K562 (cell line): ENCODE measurements around the gene ZNF410. TPM values are rescaled to one million over a fixed set of nuclear protein-coding genes. Genes with fewer than 3 reads are reported as not detected.

Experiments
- FOXP1 ChIP-seq: sonication (generic); formaldehyde crosslinking; IDR thresholded peaks from 2 replicates; pipeline ENCODE4 v1.8.0; 2022; ENCODE audit warnings: mild to moderate bottlenecking, missing genetic modification reagents
- GABPA ChIP-seq: fragments of 200-800 bp; sonication (Bioruptor generic); conservative IDR thresholded peaks from 2 replicates; pipeline ENCODE4 v1.6.1; 2016; ENCODE audit warnings: low read depth, missing genetic modification characterization, missing compliant biosample characterization
- NFXL1 ChIP-seq: fragments of 450-650 bp; formaldehyde crosslinking; IDR thresholded peaks from 2 replicates; pipeline ENCODE4 v1.4.0; 2021; ENCODE audit warnings: mild to moderate bottlenecking
- NR3C1 ChIP-seq: sonication (generic); formaldehyde crosslinking; IDR thresholded peaks from 2 replicates; pipeline ENCODE4 v1.8.1; 2022; ENCODE audit warnings: missing genetic modification reagents
- SMAD2 ChIP-seq: fragments of 150-350 bp; IDR thresholded peaks from 2 replicates; pipeline ENCODE4 v1.6.1; 2014; ENCODE audit warnings: low read depth, mild to moderate bottlenecking, low read length
- YBX1 ChIP-seq: fragments of 450-650 bp; IDR thresholded peaks from 2 replicates; pipeline ENCODE4 v1.7.1; 2016; ENCODE audit warnings: mild to moderate bottlenecking
- polyA plus RNA-seq, 8 experiments: library from polyadenylated mRNA; depleted of rRNA in 4 of 8; stranded (reverse) in 5 of 8; unstranded in 3 of 8; fragments of >200 nt; fragmentation: Nextera tagmentation in 2 of 8; fragmentation: Illumina TruSeq in 1 of 8; extraction: Ambion mirVana in 2 of 8; extraction: Trizol in 1 of 8; gene quantifications; 2 replicates each; pipeline versions ENCODE4 v1.2.1 to v1.2.3, GENCODE V29; 2011 to 2014; ENCODE audit warnings: inconsistent platforms in 1 of 8, missing spikeins in 1 of 8
- total RNA-seq, 7 experiments: library from RNA; depleted of rRNA in 6 of 7; stranded (reverse); fragments of >200 nt in 6 of 7; fragmentation: Illumina TruSeq in 2 of 7; extraction: Trizol in 2 of 7; gene quantifications; 2 replicates each; pipeline versions ENCODE4 v1.2.1 to v1.2.3, GENCODE V29; 2011 to 2021; ENCODE audit warnings: low replicate concordance in 1 of 7
- TF ChIP-seq, protein P1 (sequence below): fragments of 250-450 bp; sonication (Bioruptor Pico); IDR thresholded peaks from 2 replicates; pipeline ENCODE4 v1.4.0; 2020
- TF ChIP-seq, protein P2 (sequence below), 2 experiments: fragments of 450-650 bp in 1 of 2; sonication (generic) in 1 of 2; formaldehyde crosslinking in 1 of 2; IDR thresholded peaks; 2 replicates each; pipeline versions ENCODE4 v1.7.1 to v1.9.0; 2016 to 2022; ENCODE audit warnings: inconsistent platforms in 1 of 2, mild to moderate bottlenecking in 1 of 2, missing genetic modification reagents in 1 of 2
- TF ChIP-seq, protein P3 (sequence below): fragments of 250-450 bp; sonication (Bioruptor Pico); IDR thresholded peaks from 2 replicates; pipeline ENCODE4 v1.8.0; 2022; ENCODE audit warnings: inconsistent platforms

ZNF410 gene
- total and polyA plus RNA-seq, 9 of the 15 experiments (the other 6 are each of a cell fraction or from before 2014, with no cell fraction given) = 20.5 to 64.8 (median 38.7) TPM

DNA sequence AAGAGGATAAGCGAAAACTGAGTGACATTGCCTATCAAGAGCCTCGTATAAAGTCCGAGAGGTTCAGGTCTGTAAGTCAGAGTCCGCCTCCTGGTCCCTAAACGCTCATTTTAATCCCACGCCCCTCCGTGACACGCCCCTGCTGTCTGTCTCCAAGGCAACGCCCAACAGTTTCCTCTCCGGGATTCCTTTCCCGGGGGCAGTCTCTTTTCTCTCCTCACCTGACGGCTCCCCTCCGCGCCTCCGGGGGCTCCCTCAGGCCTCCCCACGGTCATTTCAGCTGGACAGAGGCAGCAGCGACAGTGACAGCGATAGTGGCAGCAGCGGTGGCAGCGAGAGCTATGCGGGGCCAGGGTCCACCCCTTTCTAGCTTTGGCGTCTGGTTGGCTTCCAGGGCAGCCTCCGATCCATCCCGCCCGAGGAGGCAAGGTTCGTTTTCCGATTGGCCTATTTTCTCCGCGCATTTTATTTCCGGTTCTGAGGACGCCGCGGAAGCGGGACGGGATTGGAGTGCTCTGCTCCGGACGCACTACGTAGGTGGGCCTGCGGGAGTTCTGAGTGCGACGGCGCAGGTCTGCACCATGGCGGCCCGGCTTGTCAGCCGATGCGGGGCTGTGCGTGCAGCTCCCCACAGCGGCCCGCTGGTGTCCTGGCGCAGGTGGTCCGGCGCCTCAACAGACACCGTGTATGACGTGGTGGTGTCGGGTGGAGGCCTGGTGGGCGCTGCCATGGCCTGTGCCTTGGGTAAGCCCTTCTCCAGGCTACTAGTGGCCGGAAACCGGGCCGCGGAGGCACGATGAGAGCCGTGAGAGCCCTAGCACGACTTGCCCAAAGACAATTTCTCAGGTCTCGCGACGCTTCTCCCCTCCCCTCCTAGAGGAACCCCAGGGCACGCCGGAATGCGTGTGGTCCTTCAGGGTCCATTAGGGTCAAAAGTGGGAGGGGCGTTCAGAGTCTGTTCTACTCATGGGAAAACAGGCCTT is 63.4 kb downstream of the ZNF410 start, which contains the start of the genes COQ6 and FAM161B (continued):
- TF ChIP-seq, protein P1, sequence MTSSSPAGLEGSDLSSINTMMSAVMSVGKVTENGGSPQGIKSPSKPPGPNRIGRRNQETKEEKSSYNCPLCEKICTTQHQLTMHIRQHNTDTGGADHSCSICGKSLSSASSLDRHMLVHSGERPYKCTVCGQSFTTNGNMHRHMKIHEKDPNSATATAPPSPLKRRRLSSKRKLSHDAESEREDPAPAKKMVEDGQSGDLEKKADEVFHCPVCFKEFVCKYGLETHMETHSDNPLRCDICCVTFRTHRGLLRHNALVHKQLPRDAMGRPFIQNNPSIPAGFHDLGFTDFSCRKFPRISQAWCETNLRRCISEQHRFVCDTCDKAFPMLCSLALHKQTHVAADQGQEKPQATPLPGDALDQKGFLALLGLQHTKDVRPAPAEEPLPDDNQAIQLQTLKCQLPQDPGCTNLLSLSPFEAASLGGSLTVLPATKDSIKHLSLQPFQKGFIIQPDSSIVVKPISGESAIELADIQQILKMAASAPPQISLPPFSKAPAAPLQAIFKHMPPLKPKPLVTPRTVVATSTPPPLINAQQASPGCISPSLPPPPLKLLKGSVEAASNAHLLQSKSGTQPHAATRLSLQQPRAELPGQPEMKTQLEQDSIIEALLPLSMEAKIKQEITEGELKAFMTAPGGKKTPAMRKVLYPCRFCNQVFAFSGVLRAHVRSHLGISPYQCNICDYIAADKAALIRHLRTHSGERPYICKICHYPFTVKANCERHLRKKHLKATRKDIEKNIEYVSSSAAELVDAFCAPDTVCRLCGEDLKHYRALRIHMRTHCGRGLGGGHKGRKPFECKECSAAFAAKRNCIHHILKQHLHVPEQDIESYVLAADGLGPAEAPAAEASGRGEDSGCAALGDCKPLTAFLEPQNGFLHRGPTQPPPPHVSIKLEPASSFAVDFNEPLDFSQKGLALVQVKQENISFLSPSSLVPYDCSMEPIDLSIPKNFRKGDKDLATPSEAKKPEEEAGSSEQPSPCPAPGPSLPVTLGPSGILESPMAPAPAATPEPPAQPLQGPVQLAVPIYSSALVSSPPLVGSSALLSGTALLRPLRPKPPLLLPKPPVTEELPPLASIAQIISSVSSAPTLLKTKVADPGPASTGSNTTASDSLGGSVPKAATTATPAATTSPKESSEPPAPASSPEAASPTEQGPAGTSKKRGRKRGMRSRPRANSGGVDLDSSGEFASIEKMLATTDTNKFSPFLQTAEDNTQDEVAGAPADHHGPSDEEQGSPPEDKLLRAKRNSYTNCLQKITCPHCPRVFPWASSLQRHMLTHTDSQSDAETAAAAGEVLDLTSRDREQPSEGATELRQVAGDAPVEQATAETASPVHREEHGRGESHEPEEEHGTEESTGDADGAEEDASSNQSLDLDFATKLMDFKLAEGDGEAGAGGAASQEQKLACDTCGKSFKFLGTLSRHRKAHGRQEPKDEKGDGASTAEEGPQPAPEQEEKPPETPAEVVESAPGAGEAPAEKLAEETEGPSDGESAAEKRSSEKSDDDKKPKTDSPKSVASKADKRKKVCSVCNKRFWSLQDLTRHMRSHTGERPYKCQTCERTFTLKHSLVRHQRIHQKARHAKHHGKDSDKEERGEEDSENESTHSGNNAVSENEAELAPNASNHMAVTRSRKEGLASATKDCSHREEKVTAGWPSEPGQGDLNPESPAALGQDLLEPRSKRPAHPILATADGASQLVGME (CRISPR knock-in tag) = peak; percentile 52; the same call in 1 of the 2 replicates
- TF ChIP-seq SMAD2 (no peak), FOXP1 (CRISPR knock-in tag) (0 out of 2 replicates have a peak, but pooled peaks have one; percentile 15), NR3C1 (CRISPR knock-in tag) (no peak), GABPA (tag) (peak; percentile 93), YBX1 (no peak), NFXL1 (CRISPR knock-in tag) (no peak)
- TF ChIP-seq, protein P2, sequence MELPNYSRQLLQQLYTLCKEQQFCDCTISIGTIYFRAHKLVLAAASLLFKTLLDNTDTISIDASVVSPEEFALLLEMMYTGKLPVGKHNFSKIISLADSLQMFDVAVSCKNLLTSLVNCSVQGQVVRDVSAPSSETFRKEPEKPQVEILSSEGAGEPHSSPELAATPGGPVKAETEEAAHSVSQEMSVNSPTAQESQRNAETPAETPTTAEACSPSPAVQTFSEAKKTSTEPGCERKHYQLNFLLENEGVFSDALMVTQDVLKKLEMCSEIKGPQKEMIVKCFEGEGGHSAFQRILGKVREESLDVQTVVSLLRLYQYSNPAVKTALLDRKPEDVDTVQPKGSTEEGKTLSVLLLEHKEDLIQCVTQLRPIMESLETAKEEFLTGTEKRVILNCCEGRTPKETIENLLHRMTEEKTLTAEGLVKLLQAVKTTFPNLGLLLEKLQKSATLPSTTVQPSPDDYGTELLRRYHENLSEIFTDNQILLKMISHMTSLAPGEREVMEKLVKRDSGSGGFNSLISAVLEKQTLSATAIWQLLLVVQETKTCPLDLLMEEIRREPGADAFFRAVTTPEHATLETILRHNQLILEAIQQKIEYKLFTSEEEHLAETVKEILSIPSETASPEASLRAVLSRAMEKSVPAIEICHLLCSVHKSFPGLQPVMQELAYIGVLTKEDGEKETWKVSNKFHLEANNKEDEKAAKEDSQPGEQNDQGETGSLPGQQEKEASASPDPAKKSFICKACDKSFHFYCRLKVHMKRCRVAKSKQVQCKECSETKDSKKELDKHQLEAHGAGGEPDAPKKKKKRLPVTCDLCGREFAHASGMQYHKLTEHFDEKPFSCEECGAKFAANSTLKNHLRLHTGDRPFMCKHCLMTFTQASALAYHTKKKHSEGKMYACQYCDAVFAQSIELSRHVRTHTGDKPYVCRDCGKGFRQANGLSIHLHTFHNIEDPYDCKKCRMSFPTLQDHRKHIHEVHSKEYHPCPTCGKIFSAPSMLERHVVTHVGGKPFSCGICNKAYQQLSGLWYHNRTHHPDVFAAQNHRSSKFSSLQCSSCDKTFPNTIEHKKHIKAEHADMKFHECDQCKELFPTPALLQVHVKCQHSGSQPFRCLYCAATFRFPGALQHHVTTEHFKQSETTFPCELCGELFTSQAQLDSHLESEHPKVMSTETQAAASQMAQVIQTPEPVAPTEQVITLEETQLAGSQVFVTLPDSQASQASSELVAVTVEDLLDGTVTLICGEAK (IDR thresholded peaks at IDR 0.05) = peak; percentile 86
- TF ChIP-seq, protein P2 (CRISPR knock-in tag; IDR thresholded peaks at IDR 0.05) = no peak
- TF ChIP-seq, protein P3, sequence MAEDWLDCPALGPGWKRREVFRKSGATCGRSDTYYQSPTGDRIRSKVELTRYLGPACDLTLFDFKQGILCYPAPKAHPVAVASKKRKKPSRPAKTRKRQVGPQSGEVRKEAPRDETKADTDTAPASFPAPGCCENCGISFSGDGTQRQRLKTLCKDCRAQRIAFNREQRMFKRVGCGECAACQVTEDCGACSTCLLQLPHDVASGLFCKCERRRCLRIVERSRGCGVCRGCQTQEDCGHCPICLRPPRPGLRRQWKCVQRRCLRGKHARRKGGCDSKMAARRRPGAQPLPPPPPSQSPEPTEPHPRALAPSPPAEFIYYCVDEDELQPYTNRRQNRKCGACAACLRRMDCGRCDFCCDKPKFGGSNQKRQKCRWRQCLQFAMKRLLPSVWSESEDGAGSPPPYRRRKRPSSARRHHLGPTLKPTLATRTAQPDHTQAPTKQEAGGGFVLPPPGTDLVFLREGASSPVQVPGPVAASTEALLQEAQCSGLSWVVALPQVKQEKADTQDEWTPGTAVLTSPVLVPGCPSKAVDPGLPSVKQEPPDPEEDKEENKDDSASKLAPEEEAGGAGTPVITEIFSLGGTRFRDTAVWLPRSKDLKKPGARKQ (CRISPR knock-in tag) = no peak
